ENCODE data around the gene CYSTM1. TPM values are rescaled to one million over a fixed set of nuclear protein-coding genes. Genes with fewer than 3 reads are reported as not detected.

CYSTM1 gene
- total and polyA plus RNA-seq, 2 donors (not counting 3 experiments of a cell fraction or from before 2014, with no cell fraction given): 28.9 to 41.5 TPM

DNA sequence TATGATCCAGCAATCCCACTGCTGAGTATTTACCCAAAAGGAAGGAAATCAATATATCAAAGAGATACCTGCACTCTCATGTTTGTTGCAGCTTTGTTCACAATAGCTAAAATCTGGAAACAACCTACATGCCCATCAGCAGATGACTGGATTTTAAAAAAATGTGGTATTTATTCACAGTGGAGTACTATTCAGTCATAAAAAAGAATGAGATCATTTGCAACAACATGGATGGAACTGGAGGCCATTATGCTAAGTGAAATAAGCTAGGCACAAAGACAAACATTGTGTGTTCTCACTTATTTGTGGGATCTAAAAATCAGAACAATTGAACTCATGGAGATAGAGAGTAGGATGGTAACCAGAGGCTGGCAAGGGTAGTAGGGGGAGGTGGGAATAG, 33.1 kb downstream of the CYSTM1 start:
- Histone ChIP-seq H3K4me3 (replicated peaks in 1 of 3; ENCODE audit: insufficient read depth in 1 of 3, low read depth in 1 of 3, low read length in 3 of 3) (no peak overlapping the region), H3K36me3 (ENCODE audit: control insufficient read depth in 2 of 2, extremely low read depth in 1 of 2, insufficient read depth in 2 of 2, low read length in 2 of 2) (no peaks in the 10 kb centered on the region), H3K9me1 (replicated peaks; ENCODE audit: control insufficient read depth, extremely low read depth, insufficient read depth, low read length) (no peaks in the 10 kb centered on the region), H3K79me2 (ENCODE audit: control insufficient read depth, insufficient read depth, low read length) (no peaks in the 10 kb centered on the region), H3K27ac (ENCODE audit: insufficient read depth, low read depth, low read length) (no peak overlapping the region), H3K4me1 (ENCODE audit: control insufficient read depth, extremely low read depth, insufficient read depth, low read length) (peaks cover 14% of the 10 kb centered on the region), H3K27me3 (ENCODE audit: control insufficient read depth in 2 of 2, insufficient read depth in 2 of 2, low read length in 2 of 2) (no peaks in the 10 kb centered on the region), H3K9ac (replicated peaks; ENCODE audit: extremely low read depth, insufficient read depth, low read length) (no peak overlapping the region), H2AFZ (ENCODE audit: low read depth, low read length) (no peak overlapping the region), H3K4me2 (ENCODE audit: insufficient read depth, low read length) (no peak overlapping the region), H4K20me1 (replicated peaks; ENCODE audit: control insufficient read depth, extremely low read depth, insufficient read depth, low read length) (no peaks in the 10 kb centered on the region), H3K9me3 (replicated peaks; ENCODE audit: control insufficient read depth, insufficient read depth, low read length) (no peaks in the 10 kb centered on the region)
- ChIA-PET POLR2A (no interaction called here), CTCF (no interaction called here)
- intact Hi-C loops (cut with micrococcal nuclease): no loop called here
- FAIRE-seq: no peak
- TF ChIP-seq JUN (IDR thresholded peaks at IDR 0.05; ENCODE audit: borderline replicate concordance, insufficient read depth, insufficient read length, low read depth): no peak
- TF ChIP-seq FOS (IDR thresholded peaks at IDR 0.05; ENCODE audit: borderline replicate concordance, insufficient read depth, low read length): no peak
- TF ChIP-seq POLR2AphosphoS5 (IDR thresholded peaks at IDR 0.05; ENCODE audit: insufficient read depth, low read depth, low read length): no peak
- TF ChIP-seq GATA2 (IDR thresholded peaks at IDR 0.05; ENCODE audit: insufficient read depth, insufficient read length, low read depth, low read length): no peak
- TF ChIP-seq, protein P1, sequence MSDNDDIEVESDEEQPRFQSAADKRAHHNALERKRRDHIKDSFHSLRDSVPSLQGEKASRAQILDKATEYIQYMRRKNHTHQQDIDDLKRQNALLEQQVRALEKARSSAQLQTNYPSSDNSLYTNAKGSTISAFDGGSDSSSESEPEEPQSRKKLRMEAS (IDR thresholded peaks at IDR 0.05; ENCODE audit: insufficient read depth, insufficient read length): no peak
- no peak for TF ChIP-seq MYC (IDR thresholded peaks at IDR 0.05; ENCODE audit: low read depth, low read length)
- TF ChIP-seq EZH2 (IDR thresholded peaks at IDR 0.05; ENCODE audit: borderline replicate concordance, low read depth, low read length, severe bottlenecking): no peak
- TF ChIP-seq, protein P2, sequence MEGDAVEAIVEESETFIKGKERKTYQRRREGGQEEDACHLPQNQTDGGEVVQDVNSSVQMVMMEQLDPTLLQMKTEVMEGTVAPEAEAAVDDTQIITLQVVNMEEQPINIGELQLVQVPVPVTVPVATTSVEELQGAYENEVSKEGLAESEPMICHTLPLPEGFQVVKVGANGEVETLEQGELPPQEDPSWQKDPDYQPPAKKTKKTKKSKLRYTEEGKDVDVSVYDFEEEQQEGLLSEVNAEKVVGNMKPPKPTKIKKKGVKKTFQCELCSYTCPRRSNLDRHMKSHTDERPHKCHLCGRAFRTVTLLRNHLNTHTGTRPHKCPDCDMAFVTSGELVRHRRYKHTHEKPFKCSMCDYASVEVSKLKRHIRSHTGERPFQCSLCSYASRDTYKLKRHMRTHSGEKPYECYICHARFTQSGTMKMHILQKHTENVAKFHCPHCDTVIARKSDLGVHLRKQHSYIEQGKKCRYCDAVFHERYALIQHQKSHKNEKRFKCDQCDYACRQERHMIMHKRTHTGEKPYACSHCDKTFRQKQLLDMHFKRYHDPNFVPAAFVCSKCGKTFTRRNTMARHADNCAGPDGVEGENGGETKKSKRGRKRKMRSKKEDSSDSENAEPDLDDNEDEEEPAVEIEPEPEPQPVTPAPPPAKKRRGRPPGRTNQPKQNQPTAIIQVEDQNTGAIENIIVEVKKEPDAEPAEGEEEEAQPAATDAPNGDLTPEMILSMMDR (IDR thresholded peaks at IDR 0.05; ENCODE audit: extremely low read depth in 1 of 2, insufficient read depth in 1 of 2, low read depth in 1 of 2, low read length in 2 of 2): no peak
- TF ChIP-seq POLR2A (IDR thresholded peaks at IDR 0.05; ENCODE audit: low read depth, low read length): no peak
- BruUV-seq (replicated peaks): no TSS peak
- dilution Hi-C loops (cut with MboI; ENCODE audit: extremely low pct_ligation_motif_present, low sequenced_read_pairs): no loop called here
- DNase-seq (ENCODE audit: low read depth, low spot score): no peak
